ENCODE data around the gene SAMD14. TPM values are rescaled to one million over a fixed set of nuclear protein-coding genes. Genes with fewer than 3 reads are reported as not detected.
A peak's percentile ranks its signal among the peaks of the same experiment; 100 is the strongest.

Gene SAMD14
- polyA plus RNA-seq, 2 of the 4 experiments (the other 2 are of a cell fraction), result 0.12 to 0.75 TPM

DNA sequence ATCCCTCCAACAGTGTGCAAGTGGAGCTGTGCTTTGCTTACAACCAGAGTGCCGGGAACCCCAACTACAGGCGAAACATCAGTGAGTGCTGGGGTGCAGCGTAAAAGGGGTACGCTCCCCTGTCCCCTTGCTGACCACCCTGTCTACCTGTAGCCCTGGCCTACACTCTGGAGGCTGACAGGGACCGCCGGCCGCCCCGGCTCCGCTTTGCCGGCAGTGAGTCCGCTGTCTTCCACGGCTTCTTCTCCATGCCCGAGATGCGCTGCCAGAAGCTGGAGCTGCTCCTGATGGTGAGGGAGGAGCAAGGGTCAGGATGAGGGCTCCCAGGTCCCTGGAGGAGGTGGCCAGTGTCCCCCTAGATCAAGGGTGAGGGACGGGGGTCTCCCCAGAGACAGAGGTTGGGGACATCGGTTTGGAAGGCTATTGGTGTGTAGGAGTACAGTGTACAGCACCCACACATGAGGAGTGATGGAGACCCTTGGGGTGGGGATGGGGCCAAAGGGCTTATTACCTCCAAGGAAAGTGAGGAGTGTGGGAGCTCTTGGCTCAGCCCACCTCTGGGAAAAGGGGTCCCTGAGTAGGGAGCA is 54.4 kb downstream of the SAMD14 start:
- DNase-seq (ENCODE audit: low read depth in 1 of 2, low spot score in 1 of 2) (no peak), ATAC-seq (no peak), FAIRE-seq (no peak)
- Histone ChIP-seq H3K4me2 (no peak overlapping the region), H3K4me1 (peaks cover 12% of the 10 kb centered on the region; the same call in 2 of the 3 replicates), H3K27ac (no peak overlapping the region), H3K9me3 (no peaks in the 10 kb centered on the region), H3K4me3 (no peak overlapping the region)
- TF ChIP-seq CTCF (IDR thresholded peaks at IDR 0.05), result no peak
- TF ChIP-seq HEYL (CRISPR knock-in tag; IDR thresholded peaks at IDR 0.05), result no peak
- no peak for TF ChIP-seq NPAS2 (CRISPR knock-in tag; IDR thresholded peaks at IDR 0.05; ENCODE audit: borderline replicate concordance)
- no peak for TF ChIP-seq NR3C1 (IDR thresholded peaks at IDR 0.05)
- ChIA-PET POLR2A (no interaction called here), CTCF (interaction anchor here (0.6 to 13.5 kb wide), 6 partner anchors 9 to 78 kb away, joined by 4 to 345 read pairs (median 144); partner anchors contain the start of genes ITGA3 and PDK2)
- WGBS (ENCODE audit: missing lambda C conversion rate), result 95% methylated on average over 16 of the region's 16 CpGs

DNA sequence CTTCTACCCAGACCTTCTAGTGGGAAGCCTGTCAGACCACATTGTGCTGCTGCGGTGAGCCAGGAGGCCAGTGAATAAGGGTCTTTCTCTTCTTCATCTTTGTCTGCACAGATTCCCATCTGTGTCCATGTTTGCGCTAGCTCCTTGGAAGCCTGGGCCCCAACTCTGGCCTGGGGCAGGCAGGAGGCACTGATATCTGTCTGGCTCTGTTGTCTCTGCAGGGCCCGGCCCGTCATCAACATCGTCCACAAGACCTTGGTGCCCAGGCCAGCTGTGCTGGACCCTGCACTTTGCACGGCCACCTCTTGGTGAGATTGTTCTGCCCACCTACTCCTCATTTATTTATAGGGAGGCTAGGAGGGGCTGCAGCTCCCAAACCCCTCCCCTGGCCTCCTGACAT is 55.7 kb downstream of the SAMD14 start:
- ATAC-seq (no peak), FAIRE-seq (no peak), DNase-seq (ENCODE audit: low read depth in 1 of 2, low spot score in 1 of 2) (no peak)
- ChIA-PET POLR2A (interaction anchor here (1.8 kb wide), 2 partner anchors 12 to 18 kb away, joined by 6 to 7 read pairs; partner anchors contain the start of gene ITGA3), CTCF (interaction anchor here (0.7 to 13.5 kb wide), 8 partner anchors 10 to 77 kb away, joined by 3 to 345 read pairs (median 62); partner anchors contain the start of genes ITGA3 and PDK2)
- TF ChIP-seq ZC3H11A (IDR thresholded peaks at IDR 0.05) (no peak), POLR2AphosphoS2 (conservative IDR thresholded peaks at IDR 0.05; ENCODE audit: low read length) (no peak), CBX2 (IDR thresholded peaks at IDR 0.05; ENCODE audit: borderline replicate concordance, low read depth) (no peak), ESRRA (IDR thresholded peaks at IDR 0.05; ENCODE audit: borderline replicate concordance, low read length) (no peak), HOXA7 (CRISPR knock-in tag; IDR thresholded peaks at IDR 0.05) (no peak), JUN (IDR thresholded peaks at IDR 0.05) (no peak), CBX8 (IDR thresholded peaks at IDR 0.05) (no peak), HES2 (IDR thresholded peaks at IDR 0.05) (no peak), NR3C1 (IDR thresholded peaks at IDR 0.05) (no peak), EP300 (IDR thresholded peaks at IDR 0.05) (no peak)
- WGBS (ENCODE audit: missing lambda C conversion rate), result 95% methylated on average over 6 of the region's 6 CpGs
- 0 out of 6 replicates have a peak overlapping the region, but pooled peaks of 1 of the 2 experiments have one; percentile 1 for H3K27ac ChIP-seq
- no peak overlapping the region for H3K4me2 ChIP-seq
- H3K4me3 ChIP-seq, result no peak overlapping the region
- H3K9me3 ChIP-seq, result no peaks in the 10 kb centered on the region
- H3K4me1 ChIP-seq, result peaks cover 9% of the 10 kb centered on the region; the same call in 2 of the 3 replicates

DNA sequence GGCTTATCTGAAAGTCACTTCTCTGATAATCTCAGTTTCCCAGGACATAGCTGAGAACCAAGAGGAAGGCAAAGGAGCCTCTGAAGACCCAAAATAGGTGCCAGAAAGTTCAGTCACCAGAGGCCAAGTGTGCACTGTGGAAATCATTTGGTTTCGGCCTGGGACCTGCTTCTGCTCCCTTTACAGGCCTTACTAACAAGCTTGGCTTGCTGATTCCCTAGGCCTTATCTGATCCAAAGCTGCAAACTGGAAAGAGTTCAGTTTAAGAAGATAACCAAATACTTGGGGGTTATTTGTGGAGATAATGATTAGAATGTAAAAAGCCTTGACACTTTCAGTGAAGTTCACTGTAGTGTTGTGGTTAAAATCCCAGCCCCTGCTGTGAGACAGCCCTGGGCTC is 57.0 kb downstream of the SAMD14 start:
- no peaks in the 10 kb centered on the region for H3K9me3 ChIP-seq
- no peak overlapping the region for H3K4me3 ChIP-seq
- 88% methylated on average over 1 of the region's 1 CpG for WGBS (ENCODE audit: missing lambda C conversion rate)
- no peak overlapping the region for H3K27ac ChIP-seq
- ChIA-PET CTCF (interaction anchor here (0.8 to 13.5 kb wide), 11 partner anchors 9 to 121 kb away, joined by 3 to 345 read pairs (median 6); partner anchors contain the start of genes ITGA3 and PDK2), POLR2A (interaction anchor here (1.8 kb wide), 1 partner anchor 11 kb away, joined by 6 read pairs; no protein-coding TSS in a partner anchor)
- TF ChIP-seq CBX2 (IDR thresholded peaks at IDR 0.05; ENCODE audit: borderline replicate concordance, low read depth) (no peak), CTCF (IDR thresholded peaks at IDR 0.05) (no peak), ZFP36 (IDR thresholded peaks at IDR 0.05; ENCODE audit: borderline replicate concordance, partially characterized antibody) (no peak), FOSB (CRISPR knock-in tag; IDR thresholded peaks at IDR 0.05) (no peak), ZSCAN20 (CRISPR knock-in tag; IDR thresholded peaks at IDR 0.05) (no peak), E2F6 (IDR thresholded peaks at IDR 0.05; ENCODE audit: borderline replicate concordance, low read depth) (no peak), CEBPB (IDR thresholded peaks at IDR 0.05) (no peak), SMC3 (IDR thresholded peaks at IDR 0.05) (no peak)
- no peak overlapping the region for H3K4me2 ChIP-seq
- H3K4me1 ChIP-seq, result no peaks in the 10 kb centered on the region; the same call in 2 of the 3 replicates
- ATAC-seq, result no peak
- DNase-seq (ENCODE audit: low read depth in 1 of 2, low spot score in 1 of 2), result no peak
- FAIRE-seq, result no peak

Data from A549 (cell line).